SH-SY5Y (cell line): ENCODE measurements around the gene ZNF516.

Experiments used
- GATA2 ChIP-seq: IDR thresholded peaks from 2 replicates; pipeline ENCODE4 v1.6.1; 2011; ENCODE audit warnings: mild to moderate bottlenecking, low read depth, low read length
- GATA3 ChIP-seq: IDR thresholded peaks from 2 replicates; pipeline ENCODE4 v1.6.1; 2011; ENCODE audit warnings: low read depth, mild to moderate bottlenecking, low read length, moderate library complexity

DNA sequence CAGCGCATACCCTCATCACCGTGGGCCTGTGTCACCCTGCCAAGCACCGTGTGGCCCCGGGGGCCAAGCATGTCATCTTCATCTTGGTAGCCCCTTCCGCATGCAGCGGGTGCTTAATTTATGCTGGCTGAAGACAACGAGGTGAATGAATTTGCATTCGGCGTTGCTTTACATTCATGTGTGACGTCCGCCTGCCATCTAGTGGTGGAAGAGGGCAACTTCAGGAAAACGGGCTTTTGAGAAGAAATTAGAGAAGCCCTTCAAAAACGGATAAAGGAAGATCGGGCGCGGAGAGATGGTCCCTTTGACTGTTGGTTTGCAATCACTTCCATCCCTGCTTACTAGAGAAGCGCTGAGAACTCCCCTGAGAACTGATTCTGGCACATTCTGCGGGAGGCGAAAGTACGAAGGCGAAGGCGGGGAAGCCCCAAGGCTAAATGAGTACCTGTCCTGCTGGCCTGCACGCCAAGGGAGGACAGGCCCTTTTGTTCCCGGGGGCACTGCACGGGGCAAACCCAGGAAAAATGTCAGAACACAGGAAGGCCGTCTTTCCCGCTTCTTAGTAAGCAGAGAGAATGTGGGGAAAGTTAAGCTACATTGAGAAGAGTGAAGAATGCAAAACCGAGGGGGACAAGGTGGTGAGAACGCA, 145.9 kb downstream of the ZNF516 start:
- TF ChIP-seq GATA2, result no peak
- TF ChIP-seq GATA3, result no peak
